ENCODE data around the gene SDCCAG8.
"Not testable (repeated sequence)": the region's sequence is repeated elsewhere in the genome, so short reads cannot be mapped to it uniquely, and the experiment has no call there.

The SDCCAG8 gene

GRCh38 chr1:243332440-243332839, 76.6 kb downstream of the SDCCAG8 start:
- no peak for DNase-seq (ENCODE audit: low read depth in 2 of 2)

GRCh38 chr1:243335292-243335691, 79.5 kb downstream of the SDCCAG8 start:
- DNase-seq (ENCODE audit: low read depth in 2 of 2), result no peak

- DNase-seq (ENCODE audit: low read depth in 2 of 2), result no peak
Measured at GRCh38 chr1:243336163-243336562, 80.3 kb downstream of the SDCCAG8 start.

GRCh38 chr1:243338848-243339247, 83.0 kb downstream of the SDCCAG8 start:
- DNase-seq (ENCODE audit: low read depth in 2 of 2), result not testable (repeated sequence)

GRCh38 chr1:243341074-243341473, 85.2 kb downstream of the SDCCAG8 start:
- no peak for DNase-seq (ENCODE audit: low read depth in 2 of 2)

- no peak for DNase-seq (ENCODE audit: low read depth in 2 of 2)
Measured at GRCh38 chr1:243343970-243344937, 88.4 kb downstream of the SDCCAG8 start.

- no peak for DNase-seq (ENCODE audit: low read depth in 2 of 2)
Measured at GRCh38 chr1:243345205-243345604, 89.4 kb downstream of the SDCCAG8 start.

GRCh38 chr1:243346016-243346415, 90.2 kb downstream of the SDCCAG8 start:
- no peak for DNase-seq (ENCODE audit: low read depth in 2 of 2)

- no peak for DNase-seq (ENCODE audit: low read depth in 2 of 2)
Measured at GRCh38 chr1:243346468-243346867, 90.6 kb downstream of the SDCCAG8 start.

- DNase-seq (ENCODE audit: low read depth in 2 of 2), result no peak
Measured at GRCh38 chr1:243348331-243348730, 92.5 kb downstream of the SDCCAG8 start.

GRCh38 chr1:243349128-243349527, 93.3 kb downstream of the SDCCAG8 start:
- DNase-seq (ENCODE audit: low read depth in 2 of 2), result no peak

GRCh38 chr1:243351337-243351736, 95.5 kb downstream of the SDCCAG8 start:
- no peak for DNase-seq (ENCODE audit: low read depth in 2 of 2)

GRCh38 chr1:243354511-243355153, 98.8 kb downstream of the SDCCAG8 start:
- no peak for DNase-seq (ENCODE audit: low read depth in 2 of 2)

GRCh38 chr1:243363832-243364231, 108.0 kb downstream of the SDCCAG8 start:
- DNase-seq (ENCODE audit: low read depth in 2 of 2), result no peak

GRCh38 chr1:243364330-243364729, 108.5 kb downstream of the SDCCAG8 start:
- DNase-seq (ENCODE audit: low read depth in 2 of 2), result no peak

- DNase-seq (ENCODE audit: low read depth in 2 of 2), result no peak
Measured at GRCh38 chr1:243364866-243365265, 109.0 kb downstream of the SDCCAG8 start.

- no peak for DNase-seq (ENCODE audit: low read depth in 2 of 2)
Measured at GRCh38 chr1:243367314-243367713, 111.5 kb downstream of the SDCCAG8 start.

GRCh38 chr1:243374412-243374811, 118.6 kb downstream of the SDCCAG8 start:
- DNase-seq (ENCODE audit: low read depth in 2 of 2), result no peak

GRCh38 chr1:243375596-243375995, 119.8 kb downstream of the SDCCAG8 start:
- DNase-seq (ENCODE audit: low read depth in 2 of 2), result no peak

GRCh38 chr1:243378669-243379068, 122.8 kb downstream of the SDCCAG8 start:
- DNase-seq (ENCODE audit: low read depth in 2 of 2), result no peak

- DNase-seq (ENCODE audit: low read depth in 2 of 2), result no peak
Measured at GRCh38 chr1:243379208-243379607, 123.4 kb downstream of the SDCCAG8 start.

GRCh38 chr1:243379706-243380105, 123.9 kb downstream of the SDCCAG8 start:
- no peak for DNase-seq (ENCODE audit: low read depth in 2 of 2)

- DNase-seq (ENCODE audit: low read depth in 2 of 2), result no peak
Measured at GRCh38 chr1:243388276-243388675, 132.4 kb downstream of the SDCCAG8 start.
